ENCODE results near the gene POFUT2.
A peak's percentile ranks its signal among the peaks of the same experiment; 100 is the strongest.

Gene POFUT2

DNA sequence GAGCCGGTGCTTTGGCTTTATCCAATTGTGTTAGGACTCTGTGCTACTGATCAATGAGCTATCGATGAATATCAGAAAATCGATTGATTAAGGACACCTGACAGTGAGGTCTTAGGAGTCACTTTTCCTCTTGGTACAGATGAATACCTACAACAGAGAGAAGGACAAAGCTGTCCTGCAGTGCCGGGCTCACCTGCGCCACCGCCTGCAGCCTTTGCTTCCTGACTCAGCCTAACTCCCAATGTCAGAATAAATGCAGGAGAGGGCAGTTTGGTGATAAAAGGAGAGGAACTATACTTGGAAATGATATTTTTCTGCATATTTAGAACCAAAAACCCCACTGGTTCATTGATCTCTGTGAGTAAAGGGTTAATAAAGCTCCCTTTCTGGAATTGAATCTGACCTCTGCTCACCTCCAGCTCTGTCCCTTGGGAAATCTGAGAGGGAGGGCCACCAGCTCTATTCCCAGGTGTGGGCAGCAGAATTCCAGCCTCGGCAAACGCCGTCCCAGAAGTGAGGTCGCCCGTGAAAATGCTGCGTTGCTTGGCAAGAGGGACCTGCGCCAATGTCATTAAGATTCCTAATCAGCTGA is 39.3 kb downstream of the POFUT2 start:
- DNase-seq = no peak

GRCh38 chr21:45246386-45247320 is 41.0 kb downstream of the POFUT2 start:
- DNase-seq = no peak

- DNase-seq = no peak
Measured at GRCh38 chr21:45244799-45245340, 42.8 kb downstream of the POFUT2 start.

DNA sequence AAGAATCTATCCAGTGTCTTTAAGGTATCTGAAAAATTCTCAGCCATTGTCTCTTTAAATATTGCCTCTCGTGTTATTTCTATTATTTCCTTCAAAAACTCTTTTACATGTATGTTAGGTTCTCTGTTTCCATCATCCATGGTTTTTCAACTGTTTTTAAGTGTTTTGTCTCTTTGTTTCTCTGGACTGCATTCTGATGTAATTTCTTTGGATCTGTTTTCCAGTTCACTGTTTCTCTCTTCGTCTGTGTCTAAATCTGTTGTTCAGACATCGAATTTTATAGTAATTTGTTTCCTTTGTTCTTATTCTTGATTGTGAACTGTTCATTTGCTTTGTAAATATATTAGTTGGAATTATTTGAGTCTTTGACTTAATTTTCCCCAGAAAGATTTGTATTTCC is 44.1 kb downstream of the POFUT2 start:
- DNase-seq = no peak

GRCh38 chr21:45241357-45241756 is 46.3 kb downstream of the POFUT2 start:
- no peak for DNase-seq

DNA sequence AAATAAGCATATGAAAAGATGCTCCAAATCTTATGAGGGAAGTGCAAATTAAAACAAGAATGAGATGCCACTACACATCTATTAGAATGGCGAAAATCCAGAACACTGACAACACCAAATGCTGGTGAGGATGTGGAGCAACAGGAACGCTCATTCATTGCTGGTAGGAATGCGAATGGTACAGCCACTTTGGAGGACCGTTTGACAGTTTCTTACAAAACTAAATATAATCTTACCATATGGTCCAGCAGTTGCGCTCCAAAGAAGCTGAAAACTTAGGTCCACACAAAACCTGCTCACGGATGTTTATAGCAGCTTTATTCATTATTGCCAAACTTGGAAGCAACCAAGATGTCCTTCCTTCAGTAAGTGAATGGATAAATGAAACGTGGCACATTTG is 50.3 kb downstream of the POFUT2 start:
- DNase-seq = no peak

DNA sequence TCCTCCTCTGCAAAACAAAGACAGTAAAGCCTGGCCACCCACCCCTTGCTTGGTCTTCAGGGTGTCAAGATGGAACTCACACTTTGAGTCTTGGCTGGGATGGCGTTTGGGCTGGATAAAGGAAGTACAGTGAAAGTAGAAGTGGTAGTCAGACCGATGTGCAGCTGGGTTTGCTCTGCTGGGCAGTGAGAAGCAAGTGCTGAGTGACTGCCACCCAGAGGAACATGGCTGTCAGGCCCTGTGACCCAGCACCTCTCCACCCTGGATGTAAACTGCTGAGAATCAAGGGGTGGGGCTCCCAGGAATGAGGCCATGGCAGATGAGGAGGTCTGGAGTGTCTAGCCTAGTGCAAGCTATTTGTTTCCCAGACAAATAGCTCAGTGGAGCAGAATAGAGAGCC is 51.2 kb downstream of the POFUT2 start:
- DNase-seq = peak; percentile 43 to 48 (median 46)

- no peak for DNase-seq
Measured at GRCh38 chr21:45235488-45235887, 52.2 kb downstream of the POFUT2 start.

- no peak for DNase-seq
Measured at GRCh38 chr21:45234965-45235364, 52.7 kb downstream of the POFUT2 start.

DNA sequence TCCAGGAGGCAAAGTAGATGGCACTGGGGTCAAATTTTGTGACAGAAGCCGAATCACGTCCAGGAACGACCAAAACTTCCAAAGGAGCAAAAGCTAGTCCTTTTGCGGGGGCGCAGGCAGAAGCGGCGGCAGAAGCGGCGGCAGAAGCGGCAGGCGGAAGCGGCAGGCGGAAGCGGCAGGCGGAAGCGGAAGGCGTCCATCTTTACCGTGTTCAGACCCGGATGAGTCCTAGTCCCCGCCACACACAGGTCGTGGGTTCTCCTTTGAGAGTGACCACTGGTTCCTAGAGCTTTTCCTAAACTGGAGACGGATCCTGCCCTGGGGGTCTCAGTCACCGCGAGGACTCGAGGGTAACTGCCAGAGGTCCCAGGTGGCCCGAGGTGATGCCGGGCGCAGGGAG is 53.6 kb downstream of the POFUT2 start:
- no peak for DNase-seq

GRCh38 chr21:45231705-45232104 is 56.0 kb downstream of the POFUT2 start:
- no peak for DNase-seq

- DNase-seq = no peak
Measured at GRCh38 chr21:45228656-45229240, 58.9 kb downstream of the POFUT2 start.

DNA sequence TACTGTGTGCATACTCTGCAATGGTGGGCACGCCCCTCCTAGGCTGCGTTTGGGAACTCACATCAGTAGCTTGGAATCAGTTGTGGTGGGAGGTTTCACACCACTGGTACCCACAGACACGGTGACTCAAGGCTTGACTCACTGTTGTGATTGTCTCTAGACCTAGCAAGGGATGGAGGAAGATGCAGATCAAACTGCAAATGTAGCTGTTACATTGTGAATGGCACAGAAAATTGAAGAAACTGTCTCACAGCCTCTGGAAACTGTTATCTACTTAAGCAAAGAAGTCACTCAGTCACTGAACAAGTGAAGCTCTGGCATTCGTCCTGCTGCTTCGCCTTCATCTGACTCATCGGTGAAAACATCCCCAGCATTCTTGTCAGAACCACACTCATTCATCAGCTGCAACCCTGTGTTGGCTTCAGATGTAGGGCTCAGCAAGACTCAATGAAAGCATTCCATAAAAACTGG is 59.5 kb downstream of the POFUT2 start:
- DNase-seq = peak in 2 of 3 donors; percentile 6 to 14

GRCh38 chr21:45227735-45228134 is 60.0 kb downstream of the POFUT2 start:
- DNase-seq = no peak

- DNase-seq = peak in 1 of 3 donors; percentile 2
Measured at GRCh38 chr21:45226540-45227326, 61.0 kb downstream of the POFUT2 start.

GRCh38 chr21:45225741-45226327 is 61.9 kb downstream of the POFUT2 start:
- DNase-seq = no peak

- no peak for DNase-seq
Measured at GRCh38 chr21:45225041-45225740, 62.5 kb downstream of the POFUT2 start.

GRCh38 chr21:45224189-45224938 is 63.3 kb downstream of the POFUT2 start:
- no peak for DNase-seq

DNA sequence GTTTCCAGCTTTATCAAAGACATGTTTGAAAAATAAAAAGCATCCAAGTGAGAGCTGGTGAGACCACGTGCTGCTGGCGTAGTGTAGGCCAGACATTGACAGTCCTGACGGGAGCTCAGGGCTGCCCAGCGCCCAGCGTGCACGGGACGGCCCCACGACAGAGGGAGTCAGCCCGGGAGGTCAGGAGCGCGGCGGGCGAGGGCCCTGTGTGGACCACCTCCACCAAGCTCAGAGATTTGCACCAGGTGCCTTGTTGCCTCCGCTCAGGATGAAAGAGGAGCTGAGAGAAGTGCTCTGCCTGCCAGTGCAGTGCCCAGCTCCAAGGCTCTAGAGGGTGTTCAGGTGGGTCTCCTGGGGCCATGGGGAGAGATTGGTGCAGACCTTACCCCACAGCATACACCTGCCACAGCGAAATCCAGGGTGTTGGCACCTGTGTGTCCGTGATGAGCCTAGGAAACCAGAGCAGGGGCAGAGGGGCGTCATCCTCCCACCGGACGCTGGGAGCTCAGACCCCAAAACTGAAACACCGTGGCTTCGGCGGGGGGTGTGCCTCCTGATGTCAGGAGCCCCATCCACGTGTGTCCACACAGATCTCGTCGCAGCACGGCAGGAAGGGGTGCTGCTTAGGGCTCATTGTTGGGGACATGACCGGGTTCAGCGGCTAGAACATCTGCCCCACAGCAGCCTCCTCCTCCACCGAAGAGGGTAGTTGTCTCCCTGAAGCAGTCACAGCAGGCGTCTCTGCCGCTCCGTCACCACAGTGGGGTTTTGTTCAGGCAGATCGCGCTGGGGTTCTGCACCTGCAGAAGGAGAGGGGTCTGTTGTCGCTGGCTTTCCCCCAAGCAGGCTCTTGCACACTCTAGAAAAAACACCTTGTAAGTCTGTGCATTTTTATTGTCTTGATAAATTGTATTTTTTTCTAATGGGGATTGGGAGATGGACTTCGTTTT is 64.2 kb downstream of the POFUT2 start:
- DNase-seq = no peak

- no peak for DNase-seq
Measured at GRCh38 chr21:45222001-45222400, 65.7 kb downstream of the POFUT2 start.
